ENCODE results near the gene TAF6. TPM values are rescaled to one million over a fixed set of nuclear protein-coding genes. Genes with fewer than 3 reads are reported as not detected.

The TAF6 gene
- total RNA-seq, 1 experiment from 2014 or later, result 50.5 TPM

DNA sequence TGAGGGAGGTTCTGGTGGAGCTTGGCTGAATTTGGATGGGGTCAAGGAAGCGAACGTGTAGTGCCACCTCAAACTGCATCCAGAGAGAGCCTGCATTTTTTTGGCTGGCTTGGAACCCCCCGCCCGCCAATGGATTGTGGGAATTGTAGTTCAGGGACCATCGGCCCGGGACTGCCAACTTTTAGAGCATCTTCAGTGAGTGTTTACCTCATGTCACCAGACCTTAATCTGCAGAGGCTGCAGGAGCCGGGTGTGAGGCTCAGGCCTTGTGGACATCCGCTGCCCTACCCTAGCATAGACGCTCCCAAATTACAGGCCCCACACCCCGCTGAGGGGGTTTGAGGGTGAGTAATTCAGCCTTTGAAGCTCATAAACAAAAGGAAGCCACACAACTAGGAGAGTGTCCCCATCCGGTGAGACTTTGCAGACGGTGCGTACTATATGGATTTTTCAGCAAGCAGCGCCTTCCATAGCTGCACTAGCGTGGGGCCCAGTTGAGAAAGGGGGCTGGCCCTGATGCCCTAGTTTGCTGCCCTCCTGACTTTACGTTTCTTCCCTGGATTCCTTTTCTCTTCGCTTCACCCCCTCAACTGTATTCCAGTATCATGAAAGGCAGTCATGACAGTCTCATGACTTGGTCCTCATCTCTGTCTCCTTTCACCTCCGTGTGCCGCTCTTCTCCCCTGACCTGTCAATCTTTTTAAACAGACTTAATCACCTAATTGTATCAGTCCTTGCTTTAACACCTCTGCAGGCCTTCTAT is 993 bp upstream of the TAF6 start:
- H3K27me3 Mint-ChIP-seq (ENCODE audit: unreplicated experiment), result no peaks in the 10 kb centered on the region
- CTCF ChIA-PET, result interaction anchor here (0.6 kb wide), 1 partner anchor 38 kb away, joined by 3 read pairs; no protein-coding TSS in a partner anchor
- no peaks in the 10 kb centered on the region for H3K9me3 Mint-ChIP-seq (ENCODE audit: low read depth, unreplicated experiment)
- no peak overlapping the region for H3K27ac Mint-ChIP-seq (ENCODE audit: unreplicated experiment)
- TF ChIP-seq, protein P1, sequence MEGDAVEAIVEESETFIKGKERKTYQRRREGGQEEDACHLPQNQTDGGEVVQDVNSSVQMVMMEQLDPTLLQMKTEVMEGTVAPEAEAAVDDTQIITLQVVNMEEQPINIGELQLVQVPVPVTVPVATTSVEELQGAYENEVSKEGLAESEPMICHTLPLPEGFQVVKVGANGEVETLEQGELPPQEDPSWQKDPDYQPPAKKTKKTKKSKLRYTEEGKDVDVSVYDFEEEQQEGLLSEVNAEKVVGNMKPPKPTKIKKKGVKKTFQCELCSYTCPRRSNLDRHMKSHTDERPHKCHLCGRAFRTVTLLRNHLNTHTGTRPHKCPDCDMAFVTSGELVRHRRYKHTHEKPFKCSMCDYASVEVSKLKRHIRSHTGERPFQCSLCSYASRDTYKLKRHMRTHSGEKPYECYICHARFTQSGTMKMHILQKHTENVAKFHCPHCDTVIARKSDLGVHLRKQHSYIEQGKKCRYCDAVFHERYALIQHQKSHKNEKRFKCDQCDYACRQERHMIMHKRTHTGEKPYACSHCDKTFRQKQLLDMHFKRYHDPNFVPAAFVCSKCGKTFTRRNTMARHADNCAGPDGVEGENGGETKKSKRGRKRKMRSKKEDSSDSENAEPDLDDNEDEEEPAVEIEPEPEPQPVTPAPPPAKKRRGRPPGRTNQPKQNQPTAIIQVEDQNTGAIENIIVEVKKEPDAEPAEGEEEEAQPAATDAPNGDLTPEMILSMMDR (IDR thresholded peaks at IDR 0.05; ENCODE audit: unreplicated experiment), result no peak
- H3K36me3 Mint-ChIP-seq (ENCODE audit: insufficient read depth, unreplicated experiment), result peaks cover 20% of the 10 kb centered on the region
- BruUV-seq (replicated peaks), result no TSS peak
- H3K4me3 Mint-ChIP-seq (ENCODE audit: low read depth, unreplicated experiment), result peak overlapping the region; percentile 96
- peaks cover 8% of the 10 kb centered on the region for H3K4me1 Mint-ChIP-seq (ENCODE audit: low read depth, unreplicated experiment)
- peak; percentile 37 for DNase-seq
- intact Hi-C loops (cut with micrococcal nuclease; ENCODE audit: unreplicated experiment), result no loop called here

DNA sequence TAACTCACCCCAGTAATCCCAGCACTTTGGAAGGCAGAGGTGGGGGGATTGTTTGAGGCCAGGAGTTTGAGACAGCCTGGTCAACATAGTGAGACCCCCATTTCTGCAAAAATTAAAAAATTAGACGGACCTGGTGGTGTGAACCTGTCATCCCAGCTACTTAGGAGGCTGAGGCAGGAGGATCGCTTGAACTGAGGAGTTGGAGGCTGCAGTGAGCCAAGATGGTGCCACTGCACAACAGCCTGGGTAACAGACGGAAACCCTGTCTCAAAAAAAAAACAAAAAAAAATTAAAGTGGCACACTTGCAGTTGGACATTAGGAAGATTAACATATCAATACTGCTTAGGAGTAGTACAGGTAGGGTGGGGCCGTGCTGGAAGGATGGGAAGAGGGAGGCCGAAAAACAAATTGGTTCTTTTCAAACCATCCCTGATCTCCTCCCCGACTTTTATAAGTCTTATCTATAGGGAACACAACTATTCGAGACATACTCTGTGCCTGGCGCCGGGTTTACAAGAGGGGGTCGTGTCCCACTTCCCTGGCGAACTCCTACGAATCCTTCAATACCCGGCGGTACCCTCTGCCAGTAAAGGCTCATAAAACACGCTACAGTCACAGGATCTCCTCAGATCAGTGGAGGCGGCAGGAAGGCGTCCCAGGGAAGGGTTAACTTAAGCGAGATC is 628 bp downstream of the TAF6 start:
- no peak for DNase-seq
- Mint-ChIP-seq H3K4me3 (ENCODE audit: low read depth, unreplicated experiment) (peak overlapping the region; percentile 96), H3K36me3 (ENCODE audit: insufficient read depth, unreplicated experiment) (peaks cover 20% of the 10 kb centered on the region), H3K4me1 (ENCODE audit: low read depth, unreplicated experiment) (peaks cover 8% of the 10 kb centered on the region), H3K27me3 (ENCODE audit: unreplicated experiment) (no peaks in the 10 kb centered on the region), H3K9me3 (ENCODE audit: low read depth, unreplicated experiment) (no peaks in the 10 kb centered on the region), H3K27ac (ENCODE audit: unreplicated experiment) (peak overlapping the region; percentile 90)
- BruUV-seq (replicated peaks), result TSS peak; percentile 57
- intact Hi-C loops (cut with micrococcal nuclease; ENCODE audit: unreplicated experiment), result no loop called here
- CTCF ChIA-PET, result interaction anchor here (0.7 kb wide), 1 partner anchor 256 kb away, joined by 3 read pairs; no protein-coding TSS in a partner anchor
- TF ChIP-seq, protein P1 (IDR thresholded peaks at IDR 0.05; ENCODE audit: unreplicated experiment), result no peak

DNA sequence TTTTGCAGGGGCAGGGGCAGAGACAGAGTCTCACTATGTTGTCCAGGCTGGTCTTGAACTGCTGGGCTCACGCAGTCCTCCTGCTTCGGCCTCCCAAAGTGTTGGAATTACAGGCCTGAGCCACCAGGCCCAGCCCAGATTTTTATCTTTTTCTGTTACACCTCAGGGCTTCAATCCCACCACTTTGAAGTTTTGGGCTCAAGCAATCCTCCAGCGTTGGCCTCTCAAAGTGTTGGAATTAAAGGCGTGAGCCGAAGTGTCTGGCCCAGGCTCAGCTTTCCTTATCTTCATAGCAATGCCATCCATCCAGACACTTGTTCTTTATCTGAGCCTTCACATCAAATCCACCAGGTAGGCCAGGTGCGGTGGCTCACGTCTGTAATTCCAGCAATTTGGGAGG is 4.1 kb downstream of the TAF6 start:
- intact Hi-C loops (cut with micrococcal nuclease; ENCODE audit: unreplicated experiment), result no loop called here
- no TSS peak for BruUV-seq (replicated peaks)
- Mint-ChIP-seq H3K4me1 (ENCODE audit: low read depth, unreplicated experiment) (peaks cover under 1% of the 10 kb centered on the region), H3K36me3 (ENCODE audit: insufficient read depth, unreplicated experiment) (peaks cover 25% of the 10 kb centered on the region), H3K27me3 (ENCODE audit: unreplicated experiment) (no peaks in the 10 kb centered on the region), H3K27ac (ENCODE audit: unreplicated experiment) (no peak overlapping the region), H3K9me3 (ENCODE audit: low read depth, unreplicated experiment) (no peaks in the 10 kb centered on the region), H3K4me3 (ENCODE audit: low read depth, unreplicated experiment) (no peak overlapping the region)
- TF ChIP-seq, protein P1 (IDR thresholded peaks at IDR 0.05; ENCODE audit: unreplicated experiment), result no peak
- CTCF ChIA-PET, result no interaction called here
- no peak for DNase-seq

DNA sequence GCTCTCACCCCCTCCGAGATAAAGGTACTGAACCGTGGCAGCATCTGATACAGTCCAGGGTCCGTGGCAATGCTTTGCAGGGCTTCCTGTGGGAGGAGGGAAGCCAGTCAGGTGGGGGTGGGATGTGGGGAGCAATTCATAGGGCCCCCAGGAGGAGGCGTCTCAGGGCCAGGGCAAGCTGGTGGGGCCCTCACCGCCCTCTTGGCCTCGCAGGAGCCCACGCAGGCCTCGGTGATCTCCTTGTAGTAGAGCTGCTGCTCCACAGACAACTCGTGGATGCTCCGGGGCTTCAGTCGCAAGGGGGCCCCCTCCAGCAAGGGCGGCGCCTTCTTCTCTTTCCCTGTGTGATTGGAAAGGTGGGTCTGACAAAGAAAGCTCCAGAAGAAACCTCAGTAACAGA is 7.2 kb downstream of the TAF6 start:
- CTCF ChIA-PET, result no interaction called here
- H3K27me3 Mint-ChIP-seq (ENCODE audit: unreplicated experiment), result no peaks in the 10 kb centered on the region
- BruUV-seq (replicated peaks), result no TSS peak
- no peak for DNase-seq
- H3K27ac Mint-ChIP-seq (ENCODE audit: unreplicated experiment), result no peak overlapping the region
- H3K4me1 Mint-ChIP-seq (ENCODE audit: low read depth, unreplicated experiment), result no peaks in the 10 kb centered on the region
- TF ChIP-seq, protein P1 (IDR thresholded peaks at IDR 0.05; ENCODE audit: unreplicated experiment), result no peak
- H3K4me3 Mint-ChIP-seq (ENCODE audit: low read depth, unreplicated experiment), result no peak overlapping the region
- no peaks in the 10 kb centered on the region for H3K9me3 Mint-ChIP-seq (ENCODE audit: low read depth, unreplicated experiment)
- H3K36me3 Mint-ChIP-seq (ENCODE audit: insufficient read depth, unreplicated experiment), result peaks cover 19% of the 10 kb centered on the region
- intact Hi-C loops (cut with micrococcal nuclease; ENCODE audit: unreplicated experiment), result no loop called here
